Activated naive CD4-positive, alpha-beta T cell treated with anti-CD3 and anti-CD28 coated beads for 36 hours (primary cell): Measurements from ENCODE around the gene LRRC4C. TPM values are rescaled to one million over a fixed set of nuclear protein-coding genes. Genes with fewer than 3 reads are reported as not detected.

Experiments used
- CTCF ChIA-PET: fragments of 350-600 bp; sonication (Branson Sonifier 250); formaldehyde crosslinking; loops from one replicate; lab custom pipeline; 2021; ENCODE audit warnings: antibody characterized with exemption; lab: Charles Lee
- DNase-seq: peaks from one replicate; pipeline ENCODE4 v3.0.0-alpha.2; 2020
- H3K27ac Mint-ChIP-seq: one replicate; pipeline ENCODE4 v1.8.0; 2021; ENCODE audit warnings: mild to moderate bottlenecking, mixed read lengths
- H3K27me3 Mint-ChIP-seq: one replicate; pipeline ENCODE4 v1.8.0; 2021; ENCODE audit warnings: low read depth, mixed read lengths
- H3K36me3 Mint-ChIP-seq: one replicate; pipeline ENCODE4 v1.8.0; 2021; ENCODE audit warnings: low read depth, mixed read lengths
- H3K4me1 Mint-ChIP-seq: one replicate; pipeline ENCODE4 v1.8.0; 2021; ENCODE audit warnings: low read depth, mixed read lengths
- H3K4me3 Mint-ChIP-seq: one replicate; pipeline ENCODE4 v1.8.0; 2021; ENCODE audit warnings: mild to moderate bottlenecking, moderate library complexity, mixed read lengths
- H3K9me3 Mint-ChIP-seq: one replicate; pipeline ENCODE4 v1.8.0; 2021; ENCODE audit warnings: mixed read lengths
- intact Hi-C: fragments of 100-400 bp; cut with micrococcal nuclease; formaldehyde crosslinking; loops from one replicate; pipeline ENCODE4 v1.15.1; 2023
- total RNA-seq, 2 experiments: library from RNA; stranded (reverse); gene quantifications; one replicate each; pipeline ENCODE4 v1.2.3, GENCODE V29; 2021

Gene LRRC4C
- total RNA-seq, 2 experiments from 2014 or later: not detected

GRCh38 chr11:40287916-40288803, 1171.3 kb downstream of the LRRC4C start:
- Mint-ChIP-seq H3K27ac (no peak overlapping the region), H3K4me1 (peaks cover 3% of the 10 kb centered on the region), H3K36me3 (no peaks in the 10 kb centered on the region), H3K27me3 (peaks cover 15% of the 10 kb centered on the region), H3K9me3 (no peaks in the 10 kb centered on the region), H3K4me3 (no peak overlapping the region)
- no peak for DNase-seq
- intact Hi-C loops: no loop called here
- CTCF ChIA-PET: no interaction called here

DNA sequence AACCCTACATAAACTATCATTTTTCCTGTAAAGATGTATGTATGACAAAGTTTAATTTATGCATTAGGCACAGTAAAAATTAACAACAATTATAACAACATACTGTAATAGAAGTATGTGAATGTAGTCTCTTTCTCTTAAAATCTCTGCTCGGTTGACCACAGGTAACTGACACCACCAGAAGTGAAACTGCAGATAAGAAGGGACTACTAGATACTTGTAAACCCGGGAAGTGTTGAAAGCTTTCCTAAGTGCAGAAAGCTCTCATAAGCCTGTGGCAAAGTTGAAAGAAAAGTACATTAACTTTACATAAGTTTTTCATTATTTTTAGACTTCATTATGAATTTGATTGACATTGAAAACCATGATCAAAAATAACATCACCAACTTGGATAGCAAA, 1173.3 kb downstream of the LRRC4C start:
- H3K4me1 Mint-ChIP-seq: no peaks in the 10 kb centered on the region

GRCh38 chr11:40285558-40285957, 1173.9 kb downstream of the LRRC4C start:
- no peak overlapping the region for H3K4me3 Mint-ChIP-seq
- no peaks in the 10 kb centered on the region for H3K27me3 Mint-ChIP-seq
- no peaks in the 10 kb centered on the region for H3K4me1 Mint-ChIP-seq
- CTCF ChIA-PET: no interaction called here
- DNase-seq: no peak
- no peaks in the 10 kb centered on the region for H3K36me3 Mint-ChIP-seq
- H3K27ac Mint-ChIP-seq: no peak overlapping the region
- intact Hi-C loops: no loop called here
- peaks cover 2% of the 10 kb centered on the region for H3K9me3 Mint-ChIP-seq

More for the DNA sequence above, 1173.3 kb downstream of the LRRC4C start:
- H3K4me3 Mint-ChIP-seq: no peak overlapping the region
- no peaks in the 10 kb centered on the region for H3K36me3 Mint-ChIP-seq
- intact Hi-C loops: no loop called here
- no peaks in the 10 kb centered on the region for H3K27me3 Mint-ChIP-seq
- CTCF ChIA-PET: no interaction called here
- no peak for DNase-seq
- H3K9me3 Mint-ChIP-seq: no peaks in the 10 kb centered on the region
- H3K27ac Mint-ChIP-seq: no peak overlapping the region

GRCh38 chr11:40281052-40281580, 1178.3 kb downstream of the LRRC4C start:
- Mint-ChIP-seq H3K4me1 (no peaks in the 10 kb centered on the region), H3K9me3 (peaks cover 6% of the 10 kb centered on the region), H3K27me3 (no peaks in the 10 kb centered on the region), H3K4me3 (no peak overlapping the region), H3K27ac (no peak overlapping the region), H3K36me3 (no peaks in the 10 kb centered on the region)
- CTCF ChIA-PET: no interaction called here
- no peak for DNase-seq
- intact Hi-C loops: no loop called here

- CTCF ChIA-PET: no interaction called here
Observed at GRCh38 chr11:40280159-40281051, 1179.0 kb downstream of the LRRC4C start.

DNA sequence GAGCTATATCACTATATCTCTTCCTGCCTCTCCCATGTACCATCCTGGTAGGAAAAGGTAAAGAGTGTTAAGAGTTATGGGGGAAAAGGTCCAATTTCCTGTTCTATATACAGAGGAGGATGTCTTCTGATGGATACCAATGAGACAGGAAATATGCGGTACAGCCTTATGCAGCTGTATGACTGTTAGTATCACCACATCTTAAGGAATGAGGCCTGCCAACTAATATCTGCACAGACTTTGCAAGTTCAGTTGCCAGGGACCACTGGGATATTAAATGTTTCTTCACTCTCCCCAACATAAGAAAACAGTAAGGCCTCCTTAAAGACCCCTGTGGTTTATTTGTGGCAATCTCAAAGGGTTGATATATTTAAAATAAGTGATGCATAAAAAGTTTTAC, 1182.5 kb downstream of the LRRC4C start:
- Mint-ChIP-seq H3K9me3 (peaks cover 6% of the 10 kb centered on the region), H3K27ac (no peak overlapping the region), H3K27me3 (no peaks in the 10 kb centered on the region), H3K36me3 (no peaks in the 10 kb centered on the region), H3K4me1 (no peaks in the 10 kb centered on the region), H3K4me3 (no peak overlapping the region)
- intact Hi-C loops: no loop called here
- CTCF ChIA-PET: no interaction called here
- no peak for DNase-seq

More at GRCh38 chr11:40280159-40281051, 1179.0 kb downstream of the LRRC4C start:
- Mint-ChIP-seq H3K27ac (no peak overlapping the region), H3K9me3 (peaks cover 6% of the 10 kb centered on the region), H3K36me3 (no peaks in the 10 kb centered on the region), H3K4me1 (no peaks in the 10 kb centered on the region), H3K27me3 (no peaks in the 10 kb centered on the region), H3K4me3 (no peak overlapping the region)
- intact Hi-C loops: no loop called here
- DNase-seq: no peak

- Mint-ChIP-seq H3K9me3 (peaks cover under 1% of the 10 kb centered on the region), H3K27me3 (no peaks in the 10 kb centered on the region), H3K4me3 (no peak overlapping the region), H3K36me3 (no peaks in the 10 kb centered on the region), H3K4me1 (no peaks in the 10 kb centered on the region), H3K27ac (no peak overlapping the region)
- intact Hi-C loops: no loop called here
- CTCF ChIA-PET: no interaction called here
- no peak for DNase-seq
Observed at GRCh38 chr11:40274017-40274416, 1185.4 kb downstream of the LRRC4C start.

GRCh38 chr11:40273192-40273732, 1186.2 kb downstream of the LRRC4C start:
- no peak for DNase-seq
- no peaks in the 10 kb centered on the region for H3K27me3 Mint-ChIP-seq
- no peaks in the 10 kb centered on the region for H3K36me3 Mint-ChIP-seq
- H3K4me1 Mint-ChIP-seq: no peaks in the 10 kb centered on the region
- CTCF ChIA-PET: no interaction called here
- H3K27ac Mint-ChIP-seq: no peak overlapping the region
- intact Hi-C loops: no loop called here
- no peak overlapping the region for H3K4me3 Mint-ChIP-seq
- H3K9me3 Mint-ChIP-seq: no peaks in the 10 kb centered on the region

- H3K36me3 Mint-ChIP-seq: no peaks in the 10 kb centered on the region
- H3K27me3 Mint-ChIP-seq: no peaks in the 10 kb centered on the region
- DNase-seq: no peak
- intact Hi-C loops: no loop called here
- CTCF ChIA-PET: no interaction called here
- H3K4me1 Mint-ChIP-seq: no peaks in the 10 kb centered on the region
- H3K27ac Mint-ChIP-seq: no peak overlapping the region
- no peak overlapping the region for H3K4me3 Mint-ChIP-seq
- H3K9me3 Mint-ChIP-seq: peaks cover 2% of the 10 kb centered on the region
Observed at GRCh38 chr11:40271361-40271760, 1188.1 kb downstream of the LRRC4C start.

- CTCF ChIA-PET: no interaction called here
- Mint-ChIP-seq H3K27me3 (no peaks in the 10 kb centered on the region), H3K36me3 (no peaks in the 10 kb centered on the region), H3K27ac (no peak overlapping the region), H3K4me1 (no peaks in the 10 kb centered on the region), H3K9me3 (peaks cover 2% of the 10 kb centered on the region), H3K4me3 (no peak overlapping the region)
- DNase-seq: no peak
- intact Hi-C loops: no loop called here
Observed at GRCh38 chr11:40269865-40270264, 1189.6 kb downstream of the LRRC4C start.

DNA sequence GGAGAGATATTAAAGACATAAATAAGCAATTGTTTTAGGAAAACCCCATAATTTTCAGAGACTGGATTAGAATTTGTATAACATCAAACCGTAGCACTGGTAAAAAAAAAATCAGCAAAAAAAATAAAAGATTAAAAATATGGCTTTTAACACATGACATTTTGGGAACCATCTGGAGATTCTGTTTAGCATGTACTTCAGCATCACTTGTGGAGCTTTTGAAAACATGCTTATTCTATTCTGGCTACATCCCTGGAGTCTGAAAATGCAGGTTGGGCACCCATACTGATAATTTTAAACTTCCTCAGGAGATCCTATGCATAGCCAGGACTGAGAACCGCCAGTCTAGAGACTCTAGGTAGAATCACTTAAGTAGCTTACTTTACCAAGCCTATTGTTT, 1190.9 kb downstream of the LRRC4C start:
- Mint-ChIP-seq H3K4me1 (no peaks in the 10 kb centered on the region), H3K4me3 (no peak overlapping the region), H3K9me3 (peaks cover 2% of the 10 kb centered on the region), H3K36me3 (no peaks in the 10 kb centered on the region), H3K27me3 (no peaks in the 10 kb centered on the region), H3K27ac (no peak overlapping the region)
- CTCF ChIA-PET: interaction anchor here (0.6 kb wide), 1 partner anchor 303 kb away, joined by 3 read pairs; no protein-coding TSS in a partner anchor
- intact Hi-C loops: no loop called here
- no peak for DNase-seq

DNA sequence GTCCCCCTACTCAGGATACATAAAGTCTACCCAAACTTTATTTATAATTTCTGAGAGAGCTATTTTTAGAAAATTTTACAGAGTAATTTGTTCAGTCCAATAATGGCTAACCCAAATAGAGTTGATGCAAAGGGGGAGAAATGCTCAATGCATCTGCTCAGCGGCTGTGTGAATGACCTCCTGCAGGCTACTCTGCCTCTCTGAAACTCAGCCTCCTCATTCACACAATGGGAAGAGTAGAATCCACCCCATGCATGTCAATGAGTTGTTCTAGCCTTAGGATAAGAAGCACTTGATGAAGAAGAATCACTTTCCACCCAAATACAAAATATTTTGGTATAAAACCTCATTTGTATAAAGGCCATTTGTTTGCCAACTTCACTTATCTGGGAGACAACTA, 1204.0 kb downstream of the LRRC4C start:
- no peaks in the 10 kb centered on the region for H3K36me3 Mint-ChIP-seq
- no peak for DNase-seq
- H3K27ac Mint-ChIP-seq: no peak overlapping the region
- no peaks in the 10 kb centered on the region for H3K27me3 Mint-ChIP-seq
- no peak overlapping the region for H3K4me3 Mint-ChIP-seq
- H3K4me1 Mint-ChIP-seq: no peaks in the 10 kb centered on the region
- CTCF ChIA-PET: no interaction called here
- H3K9me3 Mint-ChIP-seq: peaks cover 5% of the 10 kb centered on the region
- intact Hi-C loops: no loop called here
